Subcutaneous abdominal adipose tissue (tissue), 5 donors: ENCODE measurements around the gene MYL5.

Experiments used
- H3K27ac ChIP-seq: one replicate; pipeline ENCODE4 v1.7.0; 2013; ENCODE audit warnings: low read depth, mild to moderate bottlenecking, inconsistent platforms, low read length, moderate library complexity
- H3K27me3 ChIP-seq, 5 donors: one replicate each; pipeline ENCODE4 v1.7.0; 2013; ENCODE audit warnings: low read length in 5 of 5, inconsistent platforms in 1 of 5; ENCODE audit not compliant: control insufficient read depth in 5 of 5, insufficient read depth in 4 of 5
- H3K36me3 ChIP-seq, 5 donors: one replicate each; pipeline ENCODE4 v1.7.0; 2013; ENCODE audit warnings: low read length in 5 of 5; ENCODE audit not compliant: control insufficient read depth in 5 of 5, insufficient read depth in 5 of 5
- H3K4me1 ChIP-seq, 5 donors: one replicate each; pipeline ENCODE4 v1.7.0; 2013; ENCODE audit warnings: low read length in 5 of 5, mild to moderate bottlenecking in 3 of 5, moderate library complexity in 1 of 5; ENCODE audit not compliant: control insufficient read depth in 5 of 5, insufficient read depth in 5 of 5
- H3K4me3 ChIP-seq, 5 donors: one replicate each; pipeline ENCODE4 v1.7.0; 2013; ENCODE audit warnings: low read length in 5 of 5, low read depth in 1 of 5
- H3K9ac ChIP-seq, 5 donors: one replicate each; pipeline ENCODE4 v1.7.0; 2013; ENCODE audit warnings: low read length in 5 of 5, mild to moderate bottlenecking in 4 of 5, moderate library complexity in 3 of 5
- H3K9me3 ChIP-seq, 5 donors: one replicate each; pipeline ENCODE4 v1.7.0; 2013; ENCODE audit warnings: low read length in 5 of 5; ENCODE audit not compliant: control insufficient read depth in 5 of 5
- donor health status: healthy.
- donor health status: healthy.
- donor health status: healthy.
- donor health status: healthy.
- donor health status: healthy.

MYL5 gene

GRCh38 chr4:679629-680028, 5.3 kb downstream of the MYL5 start:
- Histone ChIP-seq H3K27me3 (no peaks in the 10 kb centered on the region), H3K36me3 (no peaks in the 10 kb centered on the region), H3K9me3 (no peaks in the 10 kb centered on the region), H3K4me3 (no peak overlapping the region), H3K27ac (no peak overlapping the region), H3K4me1 (peaks cover 1 to 55% (median 38%) of the 10 kb centered on the region in 5 donors), H3K9ac (peak overlapping the region in 1 of 5 donors; percentile 25)

- Histone ChIP-seq H3K4me3 (no peak overlapping the region), H3K9me3 (no peaks in the 10 kb centered on the region), H3K4me1 (peaks cover 1 to 51% (median 34%) of the 10 kb centered on the region in 5 donors), H3K9ac (peak overlapping the region in 1 of 5 donors; percentile 38), H3K27me3 (no peaks in the 10 kb centered on the region), H3K27ac (no peak overlapping the region), H3K36me3 (peaks cover 0 to 2% (median 0%) of the 10 kb centered on the region in 5 donors)
Measured at GRCh38 chr4:680091-680490, 5.7 kb downstream of the MYL5 start.

GRCh38 chr4:680551-680927, 6.2 kb downstream of the MYL5 start:
- peaks cover 1 to 46% (median 30%) of the 10 kb centered on the region in 5 donors for H3K4me1 ChIP-seq
- no peaks in the 10 kb centered on the region for H3K27me3 ChIP-seq
- H3K9ac ChIP-seq = peak overlapping the region in 2 of 5 donors; percentile 10 to 69
- peaks cover 0 to 4% (median 2%) of the 10 kb centered on the region in 5 donors for H3K36me3 ChIP-seq
- H3K27ac ChIP-seq = no peak overlapping the region
- no peaks in the 10 kb centered on the region for H3K9me3 ChIP-seq
- H3K4me3 ChIP-seq = peak overlapping the region in 4 of 5 donors; percentile 48 to 65 (median 54)

GRCh38 chr4:680928-681645, 6.7 kb downstream of the MYL5 start:
- no peaks in the 10 kb centered on the region for H3K9me3 ChIP-seq
- peaks cover 1 to 42% (median 25%) of the 10 kb centered on the region in 5 donors for H3K4me1 ChIP-seq
- peak overlapping the region in 4 of 5 donors; percentile 48 to 65 (median 54) for H3K4me3 ChIP-seq
- no peak overlapping the region for H3K27ac ChIP-seq
- H3K27me3 ChIP-seq = no peaks in the 10 kb centered on the region
- H3K36me3 ChIP-seq = peaks cover 0 to 9% (median 3%) of the 10 kb centered on the region in 5 donors
- H3K9ac ChIP-seq = peak overlapping the region in 3 of 5 donors; percentile 10 to 69 (median 23)

GRCh38 chr4:681736-682451, 7.6 kb downstream of the MYL5 start:
- H3K27ac ChIP-seq = no peak overlapping the region
- H3K9me3 ChIP-seq = no peaks in the 10 kb centered on the region

GRCh38 chr4:682490-683172, 8.3 kb downstream of the MYL5 start:
- H3K9me3 ChIP-seq = no peaks in the 10 kb centered on the region
- H3K4me1 ChIP-seq = peaks cover 4 to 51% (median 37%) of the 10 kb centered on the region in 5 donors
- H3K36me3 ChIP-seq = peaks cover 0 to 9% (median 3%) of the 10 kb centered on the region in 5 donors
- no peak overlapping the region for H3K27ac ChIP-seq
- H3K4me3 ChIP-seq = no peak overlapping the region
- H3K27me3 ChIP-seq = no peaks in the 10 kb centered on the region
- H3K9ac ChIP-seq = no peak overlapping the region

More at GRCh38 chr4:681736-682451, 7.6 kb downstream of the MYL5 start:
- Histone ChIP-seq H3K4me3 (no peak overlapping the region), H3K27me3 (no peaks in the 10 kb centered on the region), H3K4me1 (peaks cover 2 to 47% (median 30%) of the 10 kb centered on the region in 5 donors), H3K36me3 (peaks cover 0 to 9% (median 3%) of the 10 kb centered on the region in 5 donors), H3K9ac (no peak overlapping the region)

- Histone ChIP-seq H3K36me3 (peaks cover 0 to 9% (median 3%) of the 10 kb centered on the region in 5 donors), H3K27ac (no peak overlapping the region), H3K27me3 (no peaks in the 10 kb centered on the region), H3K4me1 (peaks cover 6 to 54% (median 43%) of the 10 kb centered on the region in 5 donors), H3K9ac (peak overlapping the region in 1 of 5 donors; percentile 3), H3K4me3 (no peak overlapping the region), H3K9me3 (no peaks in the 10 kb centered on the region)
Measured at GRCh38 chr4:683247-683897, 9.0 kb downstream of the MYL5 start.

- Histone ChIP-seq H3K4me3 (no peak overlapping the region), H3K4me1 (peaks cover 6 to 59% (median 49%) of the 10 kb centered on the region in 5 donors), H3K36me3 (peaks cover 0 to 9% (median 3%) of the 10 kb centered on the region in 5 donors), H3K9ac (no peak overlapping the region), H3K27me3 (no peaks in the 10 kb centered on the region), H3K27ac (no peak overlapping the region), H3K9me3 (no peaks in the 10 kb centered on the region)
Measured at GRCh38 chr4:683982-684622, 9.8 kb downstream of the MYL5 start.

- H3K36me3 ChIP-seq = peaks cover 0 to 9% (median 3%) of the 10 kb centered on the region in 5 donors
- no peaks in the 10 kb centered on the region for H3K9me3 ChIP-seq
- H3K27ac ChIP-seq = no peak overlapping the region
- H3K4me3 ChIP-seq = no peak overlapping the region
- H3K4me1 ChIP-seq = peaks cover 6 to 66% (median 56%) of the 10 kb centered on the region in 5 donors
- H3K9ac ChIP-seq = no peak overlapping the region
- H3K27me3 ChIP-seq = no peaks in the 10 kb centered on the region
Measured at GRCh38 chr4:684623-685327, 10.4 kb downstream of the MYL5 start.
